Activated CD4-positive, CD25-positive, alpha-beta regulatory T cell treated with anti-CD3 and anti-CD28 coated beads, Interleukin-2, amount 50 U/mL, for 16 hours (primary cell): ENCODE results near the gene EDN1.

Experiments used
- DNase-seq: peaks from one replicate; pipeline ENCODE4 v3.0.0-alpha.2; 2020; ENCODE audit warnings: low read depth, low spot score

Gene EDN1

DNA sequence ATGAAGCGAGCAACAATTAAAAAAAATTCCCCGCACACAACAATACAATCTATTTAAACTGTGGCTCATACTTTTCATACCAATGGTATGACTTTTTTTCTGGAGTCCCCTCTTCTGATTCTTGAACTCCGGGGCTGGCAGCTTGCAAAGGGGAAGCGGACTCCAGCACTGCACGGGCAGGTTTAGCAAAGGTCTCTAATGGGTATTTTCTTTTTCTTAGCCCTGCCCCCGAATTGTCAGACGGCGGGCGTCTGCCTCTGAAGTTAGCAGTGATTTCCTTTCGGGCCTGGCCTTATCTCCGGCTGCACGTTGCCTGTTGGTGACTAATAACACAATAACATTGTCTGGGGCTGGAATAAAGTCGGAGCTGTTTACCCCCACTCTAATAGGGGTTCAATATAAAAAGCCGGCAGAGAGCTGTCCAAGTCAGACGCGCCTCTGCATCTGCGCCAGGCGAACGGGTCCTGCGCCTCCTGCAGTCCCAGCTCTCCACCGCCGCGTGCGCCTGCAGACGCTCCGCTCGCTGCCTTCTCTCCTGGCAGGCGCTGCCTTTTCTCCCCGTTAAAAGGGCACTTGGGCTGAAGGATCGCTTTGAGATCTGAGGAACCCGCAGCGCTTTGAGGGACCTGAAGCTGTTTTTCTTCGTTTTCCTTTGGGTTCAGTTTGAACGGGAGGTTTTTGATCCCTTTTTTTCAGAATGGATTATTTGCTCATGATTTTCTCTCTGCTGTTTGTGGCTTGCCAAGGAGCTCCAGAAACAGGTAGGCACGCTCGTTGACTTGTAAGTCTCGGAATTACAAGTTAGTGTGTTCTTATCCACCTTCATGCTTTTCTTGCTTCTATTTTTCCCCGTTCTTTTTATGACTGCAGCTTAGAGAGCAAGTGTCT lies at the start of gene EDN1:
Gene EDN1, plus strand, starts transcription at position 429 of the 888 bp plus-strand sequence. Its CDS starts 269 bp downstream, at position 698.
- no peak for DNase-seq

DNA sequence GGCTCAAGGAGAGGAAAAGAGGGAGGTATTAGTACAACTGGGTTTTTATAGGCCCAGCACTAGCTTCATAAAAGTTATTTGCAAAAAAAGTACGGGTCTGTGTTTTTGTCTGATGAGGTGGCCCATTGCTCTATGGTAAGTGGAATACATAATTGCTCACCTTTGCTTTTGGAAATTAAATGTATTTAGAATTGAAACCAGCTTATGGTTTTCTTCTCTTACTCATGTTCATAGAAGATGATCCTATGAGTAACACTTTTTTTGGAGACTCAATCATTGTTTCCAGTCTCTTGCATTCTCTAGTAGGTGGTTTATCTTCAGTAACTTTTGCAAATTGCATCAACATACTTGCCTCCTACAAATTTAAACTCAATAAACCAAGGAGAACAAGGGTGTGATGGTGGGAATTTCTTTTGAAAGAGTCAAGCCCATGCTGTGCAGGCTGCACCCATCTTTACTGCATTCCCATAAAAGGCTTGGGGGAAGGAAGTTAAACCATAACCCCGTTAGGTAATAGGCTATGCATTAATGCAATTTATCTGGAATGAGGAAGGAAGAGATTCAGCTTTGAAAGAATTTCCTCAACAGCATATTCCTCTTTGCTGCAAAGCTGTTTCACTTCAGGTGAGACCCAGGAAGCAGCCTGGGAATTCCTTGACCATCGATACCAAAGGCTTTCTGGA lies 48.5 kb upstream of the EDN1 start:
- no peak for DNase-seq

DNA sequence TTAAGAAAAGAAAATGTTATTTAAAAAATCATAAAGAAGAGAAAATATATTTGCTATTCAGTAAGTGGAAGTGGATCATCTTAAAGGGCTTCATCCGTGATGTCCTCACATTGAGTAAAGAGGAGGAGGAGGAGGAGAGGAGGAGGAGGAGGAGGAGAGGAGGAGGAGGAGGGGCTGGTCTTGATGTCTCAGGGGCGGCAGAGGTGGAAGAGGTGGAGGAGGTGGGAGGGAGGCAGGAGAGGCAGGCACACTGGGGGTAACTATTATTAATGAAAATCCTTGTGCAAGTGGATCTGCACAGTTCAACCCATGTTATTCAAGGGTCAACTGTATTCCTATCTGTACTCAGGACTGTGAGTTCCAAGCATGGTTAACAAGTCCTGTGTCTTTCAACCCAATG lies 47.0 kb upstream of the EDN1 start:
- no peak for DNase-seq

DNA sequence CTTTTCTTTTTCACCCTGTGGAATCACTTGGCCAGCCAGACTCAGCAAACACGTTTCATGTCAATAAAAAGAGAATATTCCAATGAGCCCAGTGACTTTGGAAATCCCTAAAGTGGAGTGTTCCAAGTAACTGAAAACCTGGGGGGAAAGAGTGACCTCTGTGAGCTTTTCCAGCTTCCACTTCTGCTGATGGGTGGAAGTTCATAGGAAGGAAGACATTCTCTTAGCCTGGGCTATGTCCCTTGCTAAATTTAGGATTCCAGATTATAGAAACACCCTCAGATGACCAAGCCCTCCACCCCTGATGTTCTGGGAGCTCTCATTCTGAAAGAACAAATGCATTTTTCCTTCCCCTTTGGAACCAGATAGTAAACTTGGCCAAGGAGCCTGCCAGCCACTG lies 44.8 kb upstream of the EDN1 start:
- no peak for DNase-seq

DNA sequence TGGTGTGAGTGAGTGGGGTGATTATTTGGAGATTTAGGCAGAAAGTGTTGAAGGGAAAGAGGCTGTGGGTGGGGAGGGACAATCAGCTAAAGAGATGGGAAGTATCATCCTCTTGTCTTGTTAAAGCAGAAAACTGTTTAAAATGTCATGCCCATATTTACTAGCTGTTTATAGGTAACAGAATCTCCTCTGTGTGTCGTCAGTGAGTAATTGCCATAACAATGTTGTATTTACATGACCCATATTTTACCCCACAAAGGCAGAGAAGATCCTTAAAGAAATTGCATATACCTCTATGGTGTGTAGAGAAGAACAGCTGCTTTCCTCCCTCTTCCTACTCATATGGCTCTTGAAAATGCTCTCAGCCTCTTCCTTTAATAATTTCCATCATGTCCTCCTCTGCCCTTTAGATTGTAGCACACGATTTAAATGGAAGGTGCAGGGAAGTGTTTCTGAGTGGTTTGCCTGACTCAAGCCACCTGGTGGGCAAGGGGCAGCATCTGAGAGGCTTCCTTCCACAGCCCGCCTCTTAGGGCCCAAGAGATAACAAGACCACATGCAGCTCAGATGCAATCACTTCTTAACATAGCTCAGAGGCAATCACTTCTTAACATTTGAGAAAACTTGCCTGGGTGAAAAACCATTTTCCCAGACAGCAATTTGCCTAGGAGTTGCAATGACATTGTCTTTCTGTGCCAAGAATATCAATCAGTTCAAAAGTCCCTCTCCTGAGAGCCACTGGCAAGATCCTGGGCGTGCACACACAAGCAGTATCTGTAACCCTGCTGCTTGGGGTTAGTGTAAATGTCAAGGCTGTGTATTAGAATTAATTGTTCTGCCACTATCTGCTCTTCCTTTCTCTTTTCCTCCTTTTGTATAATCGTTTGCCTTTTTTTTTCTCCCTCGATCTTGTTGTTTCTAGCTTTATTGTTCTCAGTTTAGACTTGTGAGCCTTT lies 44.1 kb upstream of the EDN1 start:
- DNase-seq = no peak

DNA sequence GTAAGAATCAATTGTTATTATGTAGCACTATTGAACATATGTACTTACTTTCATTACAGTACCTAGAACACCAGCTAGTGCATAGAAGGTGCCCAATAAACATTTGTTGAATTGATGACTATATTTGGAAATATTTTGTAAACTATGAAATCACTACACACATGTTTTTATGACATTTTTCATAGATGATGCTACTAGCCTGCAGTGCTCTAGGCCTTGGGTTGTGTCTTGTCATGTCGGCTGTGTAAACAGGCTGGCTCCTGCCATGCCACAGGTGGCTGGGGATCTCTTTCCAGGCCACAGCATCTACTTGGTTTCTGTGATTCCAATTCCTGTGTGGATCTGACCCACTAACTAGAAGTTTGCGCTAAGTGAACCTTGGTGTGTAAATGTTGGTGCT lies 43.3 kb upstream of the EDN1 start:
- no peak for DNase-seq

GRCh38 chr6:12249541-12250382 lies 40.4 kb upstream of the EDN1 start:
- DNase-seq = no peak

DNA sequence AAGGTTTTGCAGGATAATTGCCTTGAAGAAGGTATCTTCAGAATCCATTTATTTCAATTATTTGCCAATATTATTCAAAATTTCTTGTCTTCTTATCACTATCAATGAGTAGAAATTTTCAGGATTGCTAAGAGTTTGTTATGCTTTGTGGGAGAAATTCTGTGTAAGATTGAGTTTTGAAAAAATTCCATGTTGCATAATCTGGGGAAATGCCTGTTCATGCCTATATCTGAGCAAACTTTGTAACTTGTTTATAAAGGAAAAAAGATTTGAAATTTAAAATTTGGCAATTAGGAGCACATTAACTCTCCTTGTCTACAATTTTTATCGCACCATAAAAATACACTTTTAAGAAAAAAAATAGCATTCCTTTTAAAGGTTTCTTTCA lies 39.8 kb upstream of the EDN1 start:
- DNase-seq = no peak

DNA sequence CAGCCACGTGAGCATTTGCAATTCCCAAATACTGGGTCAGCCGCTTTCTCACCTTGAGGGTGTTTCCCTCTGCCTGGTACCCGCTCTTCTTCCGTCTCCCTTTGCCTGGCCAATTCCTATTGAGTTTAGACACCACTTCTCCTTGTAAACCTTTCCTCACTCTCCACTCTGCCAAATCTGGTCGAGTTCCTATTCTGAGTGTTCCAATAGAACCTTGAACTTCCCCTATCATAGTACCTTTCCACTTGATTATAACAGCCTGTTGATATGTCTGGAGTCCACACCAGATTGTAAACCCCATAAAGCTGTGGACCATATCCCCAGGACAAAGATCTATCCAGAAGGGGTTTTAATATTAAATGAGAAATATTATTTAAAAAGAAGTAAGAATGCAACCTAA lies 36.0 kb upstream of the EDN1 start:
- DNase-seq = no peak

DNA sequence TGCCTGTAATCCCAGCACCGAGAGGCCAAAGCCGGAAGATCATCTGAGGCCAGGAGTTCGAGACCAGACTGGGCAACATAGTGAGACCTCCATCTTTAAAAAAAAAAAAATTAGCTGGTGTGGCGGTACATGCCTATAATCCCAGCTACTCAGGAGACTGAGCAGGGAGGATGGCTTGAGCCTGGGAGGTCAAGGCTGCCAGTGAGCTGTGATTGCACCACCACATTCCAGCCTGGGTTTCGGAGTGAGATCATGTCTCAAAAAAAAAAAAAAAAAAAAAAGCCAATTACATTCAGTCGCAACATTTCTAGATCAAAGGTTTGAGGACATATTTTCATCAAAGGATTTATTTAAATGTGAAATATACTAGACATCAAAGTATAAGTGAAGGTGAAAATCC lies 32.0 kb upstream of the EDN1 start:
- no peak for DNase-seq

DNA sequence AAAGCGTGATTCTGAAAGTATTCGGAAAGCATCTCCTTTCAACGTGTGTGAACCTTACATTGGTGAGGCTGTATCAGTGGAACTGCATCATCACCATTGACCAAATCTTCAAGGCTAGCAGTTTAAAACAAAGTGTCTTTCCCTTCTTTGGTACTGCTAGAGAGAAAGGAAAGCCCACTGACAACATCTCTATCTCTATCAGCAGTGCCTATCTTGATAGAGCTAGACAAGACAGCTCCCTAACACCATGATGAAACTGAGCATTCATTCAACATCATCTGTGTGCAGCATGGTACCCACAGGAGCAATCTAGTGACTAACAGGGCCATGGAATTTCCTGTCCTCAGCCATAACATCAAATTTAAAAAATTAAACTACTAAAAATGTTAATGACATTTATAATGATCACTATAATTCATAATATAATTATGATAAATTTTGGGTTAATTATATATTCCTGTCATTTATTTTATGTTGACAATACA lies 31.5 kb upstream of the EDN1 start:
- no peak for DNase-seq

GRCh38 chr6:12260458-12261093 lies 29.6 kb upstream of the EDN1 start:
- no peak for DNase-seq

DNA sequence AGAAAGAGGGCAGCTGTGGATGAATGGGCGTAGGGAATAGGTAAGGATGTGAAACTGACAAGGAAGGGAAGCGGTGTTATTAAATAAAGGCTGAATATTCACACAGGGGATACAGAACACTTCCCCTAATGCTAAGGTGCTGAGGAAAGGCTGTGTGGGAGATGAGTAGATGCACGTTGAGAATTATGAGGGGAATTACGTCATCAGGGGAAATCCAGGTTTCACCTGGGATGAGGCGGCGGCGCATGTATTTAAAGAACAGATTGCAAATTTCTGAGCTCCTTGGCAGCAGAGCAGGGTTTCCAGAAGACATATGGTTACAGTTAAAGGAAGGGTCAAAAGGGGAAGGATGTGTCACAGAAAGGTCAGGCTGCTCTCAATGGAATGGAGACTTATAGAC lies 28.7 kb upstream of the EDN1 start:
- no peak for DNase-seq

GRCh38 chr6:12262236-12263061 lies 27.7 kb upstream of the EDN1 start:
- DNase-seq = no peak

DNA sequence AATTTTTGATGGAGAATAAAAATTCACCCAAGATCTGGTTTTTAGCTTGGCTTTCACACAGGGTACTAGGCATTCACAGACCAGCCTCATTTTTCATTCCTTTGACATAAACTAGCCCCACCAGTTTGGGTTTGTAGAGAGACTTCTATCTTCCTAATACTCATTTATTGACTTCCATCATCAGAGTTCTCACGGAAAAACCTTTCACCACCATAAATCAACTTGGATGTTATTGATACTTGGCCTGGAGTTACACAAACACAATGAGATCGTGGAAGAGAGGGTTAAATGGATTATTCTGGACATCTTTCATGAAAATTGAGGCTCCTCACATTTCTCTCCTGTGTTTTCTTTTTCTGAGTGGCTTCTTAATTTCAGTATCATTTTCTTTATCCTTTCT lies 26.8 kb upstream of the EDN1 start:
- no peak for DNase-seq

- DNase-seq = no peak
Measured at GRCh38 chr6:12264671-12265070, 25.5 kb upstream of the EDN1 start.

DNA sequence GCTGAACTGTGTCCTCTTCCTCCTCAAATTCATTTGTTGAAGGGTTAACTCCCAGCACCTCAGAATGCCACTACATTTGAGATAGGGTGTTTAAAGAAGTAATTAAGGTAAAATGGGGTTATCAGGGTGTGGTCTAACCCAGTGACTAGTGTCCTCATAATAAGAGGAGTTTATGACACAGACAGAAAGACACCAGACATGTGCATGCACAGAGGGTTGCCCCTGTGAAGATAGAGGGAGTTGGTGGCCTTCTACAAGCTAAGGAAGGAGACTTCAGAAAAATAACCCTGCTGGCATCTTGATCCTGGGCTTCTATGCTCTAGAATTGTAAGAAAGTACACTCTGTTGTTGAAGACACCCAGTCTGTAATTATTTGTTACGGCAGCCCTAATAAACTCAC lies 24.9 kb upstream of the EDN1 start:
- no peak for DNase-seq

- DNase-seq = no peak
Measured at GRCh38 chr6:12265791-12266190, 24.4 kb upstream of the EDN1 start.

DNA sequence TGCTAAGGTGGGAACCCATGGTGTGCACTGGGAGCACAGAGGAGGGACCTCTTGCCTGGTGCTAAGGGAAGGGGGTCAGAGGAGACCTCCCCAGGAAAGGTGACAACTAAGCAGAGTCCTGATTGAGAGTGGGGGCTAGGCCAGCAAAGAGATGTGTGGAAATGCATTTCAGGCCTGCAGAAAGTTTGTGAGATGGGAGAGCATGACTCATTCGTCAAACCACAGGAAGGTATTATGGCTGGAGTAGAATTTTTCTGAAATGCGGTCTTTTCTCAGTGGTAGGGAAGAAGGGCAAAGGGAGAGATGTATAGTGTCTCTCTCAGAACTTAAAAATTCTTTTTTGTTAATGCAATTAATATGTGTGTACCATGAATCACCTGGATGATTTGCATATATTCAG lies 23.6 kb upstream of the EDN1 start:
- DNase-seq = no peak

DNA sequence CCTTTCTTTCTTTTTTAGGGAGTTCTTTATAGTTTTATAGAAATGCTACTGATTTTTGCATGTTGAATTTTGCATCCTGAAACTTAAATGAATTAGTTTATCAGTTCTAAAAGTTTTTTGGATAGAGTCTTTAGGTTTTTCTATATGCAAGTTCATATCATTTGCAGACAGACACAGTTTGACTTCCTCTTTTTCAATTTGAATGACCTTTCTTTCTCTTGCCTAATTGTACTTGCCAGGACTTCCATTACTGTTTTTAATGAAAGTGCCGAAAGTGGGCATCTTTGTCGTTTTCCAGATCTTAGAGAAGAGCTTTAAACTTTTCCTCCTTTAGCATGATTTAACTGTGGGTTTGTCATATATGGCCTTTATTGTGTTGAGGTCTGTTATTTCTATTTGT lies 21.1 kb upstream of the EDN1 start:
- no peak for DNase-seq
